Breast epithelium (tissue), 3 donors: Measurements from ENCODE around the gene MALL.

Experiments used
- POLR2AphosphoS5 ChIP-seq, 3 donors: sonication (generic); formaldehyde crosslinking; IDR thresholded peaks; one replicate each; pipeline ENCODE4 v1.6.1; 2017; ENCODE audit warnings: antibody characterized with exemption in 3 of 3
- TF ChIP-seq, protein P1 (sequence below), 3 donors: fragments of 450-650 bp; IDR thresholded peaks; one replicate each; pipeline ENCODE4 v1.5.1; 2016 to 2017; ENCODE audit warnings: antibody characterized with exemption in 3 of 3, mild to moderate bottlenecking in 3 of 3, moderate library complexity in 3 of 3

DNA sequence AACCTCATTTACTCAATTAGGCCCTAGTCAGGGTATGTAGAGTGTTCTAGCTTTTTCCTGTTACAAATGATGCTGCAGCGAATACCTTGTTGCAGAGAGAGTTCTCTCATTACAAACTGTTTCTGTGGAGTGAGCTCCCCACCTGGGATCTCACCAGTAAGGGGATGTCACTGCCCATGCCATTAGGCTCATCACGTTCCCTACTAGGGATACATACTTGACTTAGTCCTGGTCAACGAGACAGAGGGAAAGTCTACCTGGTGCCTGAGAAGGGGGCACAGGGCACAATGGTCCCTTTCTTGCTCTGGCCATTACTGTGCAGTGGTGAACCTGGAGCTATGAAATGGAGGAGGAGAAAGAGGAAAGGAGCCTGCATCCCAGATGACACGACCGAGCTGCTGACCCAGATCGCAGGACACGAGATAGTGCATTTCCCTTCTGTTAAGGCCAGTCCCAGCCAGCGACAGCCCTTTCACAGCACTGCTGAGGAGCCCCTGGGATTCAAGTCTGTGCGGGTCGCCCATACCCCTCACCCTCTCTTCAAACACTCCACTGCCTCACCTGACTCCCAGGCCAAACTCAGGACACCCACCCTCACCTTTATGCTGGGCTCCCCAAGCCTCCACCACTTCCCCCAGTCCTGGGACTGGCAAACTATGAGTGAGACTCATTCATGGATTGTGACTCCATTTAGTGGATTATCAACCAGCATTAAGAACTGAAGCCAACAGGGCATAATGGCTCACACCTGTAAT is 16.0 kb downstream of the MALL start:
- TF ChIP-seq, protein P1, sequence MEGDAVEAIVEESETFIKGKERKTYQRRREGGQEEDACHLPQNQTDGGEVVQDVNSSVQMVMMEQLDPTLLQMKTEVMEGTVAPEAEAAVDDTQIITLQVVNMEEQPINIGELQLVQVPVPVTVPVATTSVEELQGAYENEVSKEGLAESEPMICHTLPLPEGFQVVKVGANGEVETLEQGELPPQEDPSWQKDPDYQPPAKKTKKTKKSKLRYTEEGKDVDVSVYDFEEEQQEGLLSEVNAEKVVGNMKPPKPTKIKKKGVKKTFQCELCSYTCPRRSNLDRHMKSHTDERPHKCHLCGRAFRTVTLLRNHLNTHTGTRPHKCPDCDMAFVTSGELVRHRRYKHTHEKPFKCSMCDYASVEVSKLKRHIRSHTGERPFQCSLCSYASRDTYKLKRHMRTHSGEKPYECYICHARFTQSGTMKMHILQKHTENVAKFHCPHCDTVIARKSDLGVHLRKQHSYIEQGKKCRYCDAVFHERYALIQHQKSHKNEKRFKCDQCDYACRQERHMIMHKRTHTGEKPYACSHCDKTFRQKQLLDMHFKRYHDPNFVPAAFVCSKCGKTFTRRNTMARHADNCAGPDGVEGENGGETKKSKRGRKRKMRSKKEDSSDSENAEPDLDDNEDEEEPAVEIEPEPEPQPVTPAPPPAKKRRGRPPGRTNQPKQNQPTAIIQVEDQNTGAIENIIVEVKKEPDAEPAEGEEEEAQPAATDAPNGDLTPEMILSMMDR (IDR thresholded peaks at IDR 0.05) = no peak
- no peak for TF ChIP-seq POLR2AphosphoS5 (IDR thresholded peaks at IDR 0.05)
